Measurements from ENCODE around the gene DMRT3.

The DMRT3 gene, protein sequence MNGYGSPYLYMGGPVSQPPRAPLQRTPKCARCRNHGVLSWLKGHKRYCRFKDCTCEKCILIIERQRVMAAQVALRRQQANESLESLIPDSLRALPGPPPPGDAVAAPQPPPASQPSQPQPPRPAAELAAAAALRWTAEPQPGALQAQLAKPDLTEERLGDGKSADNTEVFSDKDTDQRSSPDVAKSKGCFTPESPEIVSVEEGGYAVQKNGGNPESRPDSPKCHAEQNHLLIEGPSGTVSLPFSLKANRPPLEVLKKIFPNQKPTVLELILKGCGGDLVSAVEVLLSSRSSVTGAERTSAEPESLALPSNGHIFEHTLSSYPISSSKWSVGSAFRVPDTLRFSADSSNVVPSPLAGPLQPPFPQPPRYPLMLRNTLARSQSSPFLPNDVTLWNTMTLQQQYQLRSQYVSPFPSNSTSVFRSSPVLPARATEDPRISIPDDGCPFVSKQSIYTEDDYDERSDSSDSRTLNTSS

DNA sequence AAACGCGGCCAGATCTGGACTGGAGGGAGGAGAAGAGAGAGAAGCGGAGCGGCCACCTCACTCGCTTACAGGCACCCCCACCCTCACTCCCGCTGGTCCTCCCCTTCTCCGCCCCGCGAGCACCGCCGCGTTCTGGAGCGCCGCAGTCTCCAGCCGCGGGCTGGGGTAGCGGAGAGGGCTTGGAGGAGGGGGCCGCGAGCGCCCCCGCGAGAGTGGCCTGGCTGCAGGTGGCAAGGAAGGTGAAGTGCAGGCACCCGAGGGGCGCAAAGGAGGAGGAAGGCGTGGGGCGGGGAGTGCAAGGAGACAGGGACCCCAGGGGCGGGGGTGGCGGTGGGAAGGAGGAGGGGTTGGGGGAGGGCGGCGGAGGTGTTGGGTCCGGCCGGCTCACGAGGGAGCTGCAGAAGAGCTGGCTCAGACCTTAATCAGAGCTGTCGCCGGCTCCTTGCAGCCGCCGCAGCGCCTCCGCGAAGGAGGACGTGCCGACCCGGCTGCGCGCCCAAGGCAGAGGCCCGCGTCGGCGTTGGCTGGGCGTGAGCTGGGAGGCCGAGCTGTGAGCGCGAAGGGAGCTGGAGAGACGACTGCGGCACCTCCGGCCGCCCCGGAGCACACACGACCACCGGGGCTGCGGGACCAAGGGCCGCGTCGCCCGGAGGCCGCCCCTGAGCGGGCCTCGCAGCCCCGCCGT is at the start of gene DMRT3:
TSS of gene DMRT3 (plus strand) at position 398 of the 685 bp plus-strand sequence. CDS start 347 bp downstream, outside the sequence.
- DNase-seq, result no peak

DNA sequence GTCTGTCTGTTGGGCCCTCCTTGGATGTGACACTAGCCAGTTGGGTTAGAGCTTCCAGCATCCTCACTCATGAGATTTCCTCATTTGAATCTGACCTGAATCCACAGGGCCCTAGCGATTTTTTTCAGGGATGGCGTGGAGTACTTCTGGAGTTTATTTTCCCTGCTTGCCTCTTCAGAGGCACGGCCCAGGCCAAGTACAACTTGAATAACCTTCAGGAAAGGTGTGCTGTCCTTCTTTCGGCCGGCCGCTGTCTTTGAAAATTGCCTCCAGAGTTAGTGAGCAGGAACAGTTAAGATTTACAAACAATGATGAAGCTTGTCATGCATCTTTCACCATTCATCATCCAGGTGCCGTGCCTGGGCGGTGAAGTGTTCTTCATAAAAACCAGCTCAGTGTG is 49.5 kb upstream of the DMRT3 start:
- DNase-seq, result no peak

DNA sequence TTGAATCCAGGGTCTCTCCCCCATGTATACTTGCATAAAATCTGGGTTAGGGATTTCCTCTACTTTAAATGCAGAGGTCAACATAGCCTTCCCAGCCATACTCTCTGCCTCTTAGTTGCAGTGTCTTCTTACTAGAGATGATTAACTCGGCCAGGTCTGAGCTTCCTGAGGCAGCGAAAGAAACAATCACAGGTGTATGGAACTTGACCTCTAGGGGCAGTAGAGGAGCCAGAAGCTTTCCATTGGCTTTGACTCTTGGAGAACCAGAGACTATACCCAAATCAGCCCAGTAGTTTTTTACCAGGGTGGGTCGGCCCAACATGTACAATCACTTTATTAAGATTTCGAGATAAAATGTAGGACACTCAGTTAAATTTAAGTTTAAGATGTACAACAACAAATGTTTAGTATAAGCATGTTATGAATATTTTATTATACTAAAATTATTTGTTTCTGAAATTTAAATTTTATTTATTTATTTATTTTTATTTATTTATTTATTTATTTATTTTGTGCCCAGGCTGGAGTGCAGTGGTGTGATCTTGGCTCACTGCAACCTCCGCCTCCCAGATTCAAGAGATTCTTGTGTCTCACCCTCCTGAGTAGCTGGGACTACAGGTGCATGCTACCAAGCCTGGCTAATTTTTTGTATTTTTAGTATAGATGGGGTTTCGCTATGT is 48.0 kb upstream of the DMRT3 start:
- no peak for DNase-seq

DNA sequence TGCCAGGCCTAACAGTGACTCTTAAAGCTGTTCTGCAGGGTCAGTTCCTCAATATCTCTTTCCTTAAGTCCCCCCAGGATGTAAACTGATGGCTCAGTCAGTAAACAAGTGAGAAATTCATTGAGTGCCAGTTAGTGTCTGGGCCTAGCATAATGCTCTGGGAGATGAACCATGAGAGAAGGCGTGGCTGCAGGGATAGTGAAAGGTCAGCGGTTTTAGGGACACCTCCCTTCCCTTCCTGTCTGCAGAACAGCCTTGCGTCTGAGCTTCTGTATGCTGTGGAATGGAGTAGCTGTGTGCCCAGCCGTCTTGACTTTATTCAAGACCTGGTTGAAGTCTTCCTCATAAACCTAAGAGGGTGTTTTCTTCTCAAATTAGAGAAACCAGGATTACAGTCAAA is 46.7 kb upstream of the DMRT3 start:
- no peak for DNase-seq

DNA sequence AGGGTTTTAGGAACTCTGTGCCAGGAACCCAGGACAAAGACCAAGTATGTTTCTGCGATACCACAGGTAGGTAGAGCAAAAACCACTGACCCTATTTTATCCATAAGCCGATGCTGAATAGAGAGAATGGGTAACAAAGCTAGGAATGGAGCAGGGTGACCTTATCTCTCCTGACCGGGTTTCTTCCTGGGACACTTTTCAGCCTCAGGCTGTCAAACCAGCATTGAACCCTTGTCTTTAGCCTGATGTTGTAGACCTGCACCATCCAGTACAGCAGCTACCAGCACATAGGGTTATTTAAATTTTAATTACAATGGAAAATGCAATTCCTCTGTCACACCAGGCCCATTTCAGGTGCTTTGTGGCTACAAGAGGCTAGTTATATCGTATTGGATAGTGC is 43.1 kb upstream of the DMRT3 start:
- no peak for DNase-seq

DNA sequence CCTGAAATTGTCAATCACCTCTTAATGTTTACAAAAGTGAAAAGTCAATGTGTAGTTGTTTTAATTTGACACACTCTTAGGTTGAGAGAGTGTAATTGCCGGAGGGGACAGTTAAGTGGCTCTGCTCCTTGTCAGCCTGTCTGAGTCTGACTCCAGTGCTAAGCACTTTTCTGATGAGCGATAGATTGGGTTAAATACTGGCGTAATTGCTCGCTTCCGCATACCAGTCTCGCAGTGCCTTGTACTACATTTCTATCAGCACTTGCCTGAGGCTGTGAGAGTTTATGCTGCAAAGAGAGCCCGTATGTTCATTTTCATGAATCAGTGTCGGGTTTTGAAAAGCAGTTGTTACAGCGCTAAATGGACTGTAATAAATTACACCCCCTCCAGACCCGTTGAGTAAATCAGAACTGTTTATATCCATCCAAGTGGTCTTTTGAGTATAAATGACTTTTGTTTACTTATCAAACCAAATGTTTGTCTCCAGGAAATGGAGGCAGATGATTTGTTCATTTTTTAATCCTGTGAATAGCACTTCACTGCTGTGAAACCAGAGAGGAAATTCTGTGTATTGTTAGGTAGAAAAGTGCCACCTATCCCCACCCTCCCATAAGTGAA is 41.0 kb upstream of the DMRT3 start:
- no peak for DNase-seq

DNA sequence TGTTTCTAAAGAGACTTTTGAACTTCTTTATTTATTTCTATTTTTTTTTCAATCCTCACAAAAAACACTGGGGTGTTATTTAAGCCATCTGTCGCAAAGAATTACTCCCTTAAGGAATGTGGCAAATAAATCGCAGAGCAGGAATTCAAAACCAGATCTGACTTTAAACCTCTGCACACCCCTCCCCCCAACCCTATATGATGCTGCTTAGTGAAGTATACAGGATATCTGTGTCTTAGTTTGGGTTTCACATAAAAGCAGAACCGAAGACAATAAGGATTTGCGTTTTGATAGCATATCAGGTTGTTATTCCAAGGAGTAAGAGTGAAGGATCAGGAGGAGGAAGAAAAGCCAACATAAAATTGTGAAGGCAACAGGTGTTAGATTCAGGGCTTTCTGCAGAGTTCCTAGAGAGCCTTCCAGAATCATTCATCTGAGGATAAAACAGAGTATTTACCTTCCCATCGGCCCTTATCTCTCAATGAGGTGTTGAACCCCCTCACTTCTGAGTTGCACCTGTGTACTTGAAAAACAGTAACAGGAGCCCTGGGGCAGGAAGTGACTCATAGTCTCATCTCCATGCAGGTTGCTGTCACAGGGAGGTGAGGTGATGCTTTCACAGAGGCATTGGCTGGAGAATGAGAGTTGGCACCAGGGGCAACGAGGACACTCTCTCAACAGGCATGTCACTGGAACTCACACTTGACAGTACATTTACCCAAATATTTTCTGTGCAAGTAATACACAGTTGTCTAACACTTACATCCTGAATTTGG is 33.5 kb upstream of the DMRT3 start:
- no peak for DNase-seq

DNA sequence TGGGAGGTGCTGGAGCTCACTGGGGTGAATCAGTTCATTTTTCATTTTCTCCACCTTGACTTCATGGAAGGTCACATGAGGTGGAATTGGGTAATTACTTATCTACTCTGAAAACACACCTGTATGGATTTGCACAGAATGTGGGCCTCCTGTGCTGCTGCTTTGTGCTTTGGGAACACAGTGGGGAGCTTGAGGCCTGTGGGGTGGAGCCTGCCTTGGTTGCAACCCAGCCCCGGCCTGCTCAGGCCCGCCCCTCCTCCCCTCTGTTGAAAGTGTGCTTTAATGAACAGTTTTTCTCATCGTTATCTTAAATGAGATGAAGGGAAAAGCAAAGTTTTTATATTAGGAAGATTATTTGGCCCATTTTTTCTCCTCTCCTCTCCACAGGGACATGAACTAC is 28.5 kb upstream of the DMRT3 start:
- no peak for DNase-seq

DNA sequence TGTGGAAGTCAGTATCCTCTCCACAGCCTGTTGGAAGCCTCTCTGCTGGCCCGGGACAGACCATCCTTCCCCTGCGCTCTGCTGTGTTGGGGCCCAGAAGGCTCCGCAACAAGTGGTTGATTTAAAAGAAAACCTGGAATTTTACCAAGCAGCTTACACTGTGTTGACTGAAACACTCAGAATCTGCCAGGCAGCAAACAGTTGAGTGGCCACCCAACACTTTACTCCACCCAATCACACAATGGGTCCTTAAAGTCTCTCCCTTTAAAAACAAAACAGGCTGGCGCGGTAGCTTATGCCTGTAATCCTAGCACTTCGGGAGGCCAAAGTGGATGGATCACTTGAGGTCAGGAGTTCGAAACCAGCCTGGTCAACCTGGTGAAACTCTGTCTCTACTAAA is 28.0 kb upstream of the DMRT3 start:
- DNase-seq, result no peak

DNA sequence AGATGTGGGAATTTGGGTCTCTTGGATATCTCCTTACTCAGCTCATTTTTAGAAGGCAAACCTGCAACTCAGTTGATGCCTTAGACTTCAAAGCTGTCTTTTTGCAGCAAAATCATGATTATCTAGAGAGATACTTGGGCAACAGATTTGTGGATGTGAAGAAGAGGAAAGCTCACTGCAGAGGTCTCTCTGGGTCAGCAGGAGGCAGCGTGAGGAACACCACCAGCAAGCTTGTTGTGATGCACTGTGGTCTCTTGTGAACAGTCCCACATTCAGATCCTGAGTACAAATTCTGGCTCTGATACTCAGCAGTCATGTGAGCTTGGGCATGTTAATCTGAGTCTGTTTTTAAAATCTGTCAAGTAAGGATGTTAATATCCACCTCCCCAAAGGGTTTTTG is 26.3 kb upstream of the DMRT3 start:
- no peak for DNase-seq

DNA sequence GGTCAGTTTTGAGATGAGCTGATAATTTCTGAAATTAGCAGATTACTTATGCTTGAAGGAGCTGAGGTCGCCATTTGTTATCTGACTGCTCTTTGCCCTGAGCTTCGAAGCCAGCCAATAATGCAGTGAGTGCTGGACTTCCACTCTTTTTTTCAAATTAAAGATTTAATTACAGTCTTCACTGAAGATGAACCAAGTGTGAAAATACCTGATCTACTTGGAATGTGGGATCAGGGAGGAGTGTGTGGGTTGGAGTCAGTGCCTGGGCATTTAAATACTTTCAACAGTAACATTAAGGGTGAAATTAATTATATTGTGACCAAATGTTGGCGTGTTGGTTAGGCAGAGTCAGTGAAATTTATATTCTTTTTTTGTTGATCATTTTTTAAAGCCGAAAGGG is 23.9 kb upstream of the DMRT3 start:
- no peak for DNase-seq

DNA sequence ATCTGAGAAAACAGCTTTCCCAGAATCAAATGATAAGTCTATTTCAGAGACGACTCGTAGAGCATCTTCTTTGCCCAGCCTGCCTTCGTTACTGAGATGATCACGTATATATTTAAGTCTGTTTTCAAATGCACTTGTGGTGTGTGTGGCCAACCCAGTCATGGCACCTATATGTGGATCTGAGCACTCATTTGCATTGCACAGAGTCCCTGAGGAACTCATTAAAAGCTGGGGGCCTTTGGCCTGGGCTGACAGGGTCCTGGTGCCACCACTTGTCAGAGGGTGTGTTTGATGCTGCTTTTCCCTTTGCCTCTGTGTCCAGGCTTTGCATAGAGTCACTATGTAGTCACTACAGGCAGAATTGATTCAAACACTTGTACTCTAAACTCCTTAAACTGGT is 17.4 kb upstream of the DMRT3 start:
- no peak for DNase-seq

DNA sequence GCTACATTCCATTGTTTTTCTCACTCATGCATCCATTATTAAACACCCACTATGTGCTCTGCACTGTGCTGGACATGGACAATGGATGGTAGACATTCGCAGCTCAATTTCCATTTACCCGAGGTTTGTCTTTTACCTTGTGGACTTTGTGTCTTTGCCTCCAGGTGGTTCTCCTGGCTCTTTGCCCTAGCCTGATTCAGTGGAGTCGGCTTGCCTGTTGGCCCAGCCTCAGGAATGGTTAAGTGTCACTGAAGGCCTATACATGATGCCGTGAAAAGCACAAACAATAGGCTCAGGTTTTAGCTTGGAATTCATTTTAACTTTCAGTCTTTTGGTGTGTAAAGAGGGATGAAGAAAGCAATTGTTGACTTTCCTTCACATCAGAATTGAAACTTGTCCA is 16.5 kb upstream of the DMRT3 start:
- DNase-seq, result no peak

DNA sequence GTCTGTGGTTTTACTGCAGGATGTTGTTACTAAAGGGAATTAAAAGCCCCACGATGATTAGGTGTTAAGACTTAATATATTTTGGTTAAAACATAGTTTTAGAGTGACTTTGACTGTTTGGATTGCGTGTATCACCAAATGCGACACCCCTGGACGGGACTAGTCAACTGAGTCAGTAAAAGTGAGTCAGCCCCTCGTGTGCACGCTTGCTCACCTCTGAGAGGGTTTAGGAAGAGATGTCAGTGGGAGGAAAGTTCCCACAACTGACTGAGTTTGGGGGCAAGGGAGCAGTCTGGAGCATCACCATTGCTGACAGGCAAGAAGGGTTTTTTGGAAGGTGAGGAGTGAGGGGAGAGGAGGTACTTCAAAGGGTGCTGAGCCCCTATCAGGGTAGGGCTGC is 14.4 kb upstream of the DMRT3 start:
- no peak for DNase-seq

DNA sequence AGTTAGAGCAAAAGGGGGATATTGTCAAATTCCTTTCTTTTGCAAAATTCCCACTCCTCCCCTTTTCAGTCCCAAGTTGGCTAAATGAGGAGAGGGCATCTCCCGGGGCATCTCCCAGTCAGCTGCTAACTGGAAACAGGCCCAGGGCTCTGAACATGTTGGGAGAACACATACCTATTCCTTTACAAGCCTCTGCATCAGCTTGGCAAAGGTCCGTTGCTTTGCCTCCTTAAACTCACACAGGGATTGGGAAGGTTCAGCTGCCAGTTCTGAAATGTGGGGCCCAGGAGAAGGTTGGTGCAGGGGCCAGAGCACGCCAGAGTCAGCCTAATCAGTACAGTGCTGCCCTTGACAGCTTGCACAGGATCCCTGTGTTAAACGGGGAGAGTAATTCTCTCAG is 11.0 kb upstream of the DMRT3 start:
- no peak for DNase-seq

DNA sequence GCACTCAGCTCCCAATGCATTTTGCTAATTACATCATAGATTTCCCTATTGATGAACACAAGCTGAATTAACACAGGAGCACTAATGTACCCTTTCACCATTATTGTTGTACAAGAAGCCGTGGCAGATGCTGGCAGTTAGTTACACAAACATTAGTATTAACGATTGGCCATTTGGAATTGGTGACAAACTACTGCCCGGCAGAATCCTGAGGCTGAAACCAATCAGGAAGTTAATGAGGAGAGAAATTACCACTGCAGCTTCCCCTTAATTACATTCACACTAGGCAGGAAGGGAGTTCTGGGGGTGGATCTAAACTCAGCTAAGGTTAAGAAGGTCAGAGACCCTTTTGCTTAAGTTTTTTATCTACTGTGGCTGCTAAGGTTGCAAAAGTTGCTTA is 9.6 kb upstream of the DMRT3 start:
- no peak for DNase-seq

DNA sequence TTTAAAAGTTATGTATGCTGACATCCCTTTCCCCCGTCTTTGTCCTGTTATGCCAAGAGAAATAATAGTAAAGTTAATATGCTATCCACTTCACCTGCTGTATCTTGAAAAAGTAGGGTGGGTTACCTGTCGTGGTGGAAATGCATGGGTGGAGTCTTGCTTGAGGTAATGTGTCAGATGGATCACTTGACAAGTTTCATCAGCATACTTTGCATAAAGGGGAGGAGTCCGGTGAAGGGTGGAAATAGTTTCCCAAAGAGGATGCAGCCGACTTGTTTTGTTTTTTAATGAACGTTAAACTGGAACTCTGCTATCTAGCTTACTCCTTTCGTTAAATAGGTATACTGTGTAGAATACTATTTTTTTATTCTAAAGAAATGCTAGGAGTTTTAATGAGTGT is 9.0 kb upstream of the DMRT3 start:
- DNase-seq, result no peak

DNA sequence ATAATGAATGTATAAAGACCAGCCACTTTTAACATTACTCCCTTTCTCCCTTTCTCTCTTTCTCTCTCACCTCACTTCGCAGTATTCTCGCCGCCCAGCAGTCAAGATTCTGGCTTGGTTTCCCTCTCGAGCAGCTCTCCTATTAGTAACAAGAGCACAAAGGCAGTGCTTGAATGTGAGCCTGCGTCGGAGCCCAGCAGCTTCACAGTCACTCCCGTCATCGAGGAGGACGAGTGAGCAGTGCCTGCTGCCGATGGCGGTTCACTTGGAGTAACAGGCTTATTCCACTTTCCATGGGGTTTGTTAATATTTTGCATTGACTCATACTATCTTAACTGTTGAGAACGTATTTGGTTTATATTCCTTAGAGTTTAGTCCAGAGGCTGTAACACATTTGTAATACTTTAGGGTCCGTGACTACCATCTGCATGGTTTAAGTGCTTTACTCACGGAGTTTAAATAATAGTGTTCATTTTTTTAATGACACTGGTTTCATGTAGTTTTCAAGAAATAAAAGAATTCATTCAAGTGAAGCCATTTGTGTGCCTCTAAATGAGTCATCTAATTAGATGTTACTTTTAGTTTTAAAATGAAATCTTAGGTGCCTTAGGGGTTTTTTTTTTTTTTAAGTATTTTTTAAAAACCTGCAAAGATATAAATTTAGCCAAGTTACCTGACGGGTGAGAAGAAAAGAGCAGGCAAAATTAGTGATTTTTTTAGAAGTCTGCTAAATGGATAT is 8.4 kb upstream of the DMRT3 start:
- DNase-seq, result no peak

DNA sequence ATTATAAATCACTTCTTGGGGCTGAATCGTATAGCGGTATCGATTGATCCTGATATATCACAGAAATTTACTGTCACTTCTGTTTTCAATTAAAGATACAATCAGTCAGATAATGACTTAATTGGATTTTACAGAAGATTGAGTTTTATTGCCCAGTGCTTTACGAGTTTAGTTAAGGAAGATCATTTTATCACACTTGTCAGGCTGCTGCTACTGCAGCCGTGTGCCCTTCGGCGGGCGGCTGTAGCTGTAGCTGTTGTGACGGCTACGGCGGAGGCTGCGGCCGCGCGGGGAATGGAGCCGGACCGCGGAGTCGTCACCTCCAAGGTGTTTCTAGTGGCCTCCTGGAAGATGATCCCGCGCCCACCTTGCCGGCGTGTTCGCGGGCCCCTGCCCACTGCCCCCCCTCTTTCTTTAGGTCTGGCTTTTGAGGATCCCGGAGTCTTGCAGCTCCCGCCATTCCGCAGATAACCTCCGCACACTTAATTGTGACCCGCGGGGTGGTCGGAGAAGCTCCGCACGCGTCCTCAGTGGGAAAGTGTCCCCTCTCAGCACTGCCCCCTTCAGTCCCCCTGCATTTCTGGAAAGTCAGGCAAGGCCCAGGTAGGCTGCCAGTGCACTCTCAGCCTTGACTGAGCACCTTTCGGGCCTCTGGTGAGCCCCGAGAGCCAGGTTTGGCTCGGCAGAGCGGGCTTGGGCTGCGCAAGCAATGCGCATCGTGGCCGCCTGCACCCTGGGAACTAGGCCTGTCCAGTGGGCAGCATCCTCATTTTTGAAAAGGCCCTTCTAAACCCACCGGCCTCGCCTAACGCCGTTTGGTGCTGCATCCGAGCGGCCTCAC is 6.9 kb upstream of the DMRT3 start:
- DNase-seq, result no peak

DNA sequence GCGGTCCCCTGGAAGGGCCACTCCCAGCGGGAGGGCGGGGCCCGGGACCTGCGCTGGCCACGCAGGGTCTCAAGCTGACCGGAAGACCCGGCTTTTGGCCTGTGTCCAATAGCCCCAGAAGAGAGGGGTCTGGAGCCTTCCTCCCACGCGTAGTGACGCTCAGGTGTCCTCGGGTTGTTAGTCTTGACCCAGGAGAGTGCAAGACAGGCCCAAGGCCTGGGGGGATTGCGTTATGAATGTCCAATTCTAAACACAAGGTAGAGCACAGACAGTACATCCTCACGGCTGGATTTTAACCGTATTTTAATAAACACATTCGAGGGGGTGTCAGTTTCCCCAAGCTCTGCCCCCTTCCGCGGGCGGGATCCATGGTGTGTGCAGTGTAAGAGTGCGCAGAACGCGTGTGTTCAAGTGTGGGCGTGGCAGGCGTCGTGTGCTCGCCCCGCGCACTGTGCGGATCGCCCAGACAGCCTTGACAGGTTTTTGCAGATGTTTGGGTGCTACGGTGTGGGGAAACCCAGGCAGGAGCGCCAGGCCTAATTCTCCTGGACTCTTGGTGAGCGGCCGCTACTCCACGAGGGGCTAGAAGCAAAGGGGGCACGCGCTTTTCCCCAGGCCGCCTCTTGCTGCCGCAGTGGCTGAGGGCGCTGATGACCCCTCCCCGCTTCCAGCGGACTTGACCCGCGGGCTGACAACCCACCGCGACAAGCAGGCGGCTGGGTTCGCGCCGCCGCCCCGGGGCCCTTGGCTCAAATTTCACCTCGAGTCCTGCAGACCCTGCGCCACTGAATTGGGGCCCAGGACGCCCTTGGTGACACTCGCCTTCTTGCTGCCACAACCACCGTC is 6.1 kb upstream of the DMRT3 start:
- no peak for DNase-seq
